ENCODE measurements around the gene CHKA. TPM values are rescaled to one million over a fixed set of nuclear protein-coding genes. Genes with fewer than 3 reads are reported as not detected.

Gene CHKA
- total RNA-seq, 3 donors from 2014 or later, result 44.1 to 74.4 (median 58.5) TPM

GRCh38 chr11:68047437-68048290 is 73.5 kb downstream of the CHKA start:
- Histone ChIP-seq H3K9me3 (no peaks in the 10 kb centered on the region), H3K4me3 (no peak overlapping the region), H3K4me1 (ENCODE audit: low read depth) (no peaks in the 10 kb centered on the region), H3K36me3 (ENCODE audit: low read depth) (peaks cover 5% of the 10 kb centered on the region)
- DNase-seq, result no peak
- ATAC-seq, result no peak
- TF ChIP-seq CTCF (IDR thresholded peaks at IDR 0.05), result no peak
- intact Hi-C loops (cut with DNase I, micrococcal nuclease), result no loop called here

GRCh38 chr11:68044898-68045351 is 76.3 kb downstream of the CHKA start:
- Histone ChIP-seq H3K36me3 (ENCODE audit: low read depth) (peaks cover 5% of the 10 kb centered on the region), H3K9me3 (no peaks in the 10 kb centered on the region), H3K4me3 (no peak overlapping the region), H3K4me1 (ENCODE audit: low read depth) (peaks cover 2% of the 10 kb centered on the region)
- no peak for TF ChIP-seq CTCF (IDR thresholded peaks at IDR 0.05)
- intact Hi-C loops (cut with DNase I, micrococcal nuclease), result no loop called here
- DNase-seq, result no peak
- ATAC-seq, result no peak

GRCh38 chr11:68044145-68044813 is 76.9 kb downstream of the CHKA start:
- no peak for ATAC-seq
- H3K4me1 ChIP-seq (ENCODE audit: low read depth), result peaks cover 4% of the 10 kb centered on the region
- H3K4me3 ChIP-seq, result no peak overlapping the region
- H3K36me3 ChIP-seq (ENCODE audit: low read depth), result peaks cover 5% of the 10 kb centered on the region
- no peaks in the 10 kb centered on the region for H3K9me3 ChIP-seq
- intact Hi-C loops (cut with DNase I, micrococcal nuclease), result no loop called here
- no peak for TF ChIP-seq CTCF (IDR thresholded peaks at IDR 0.05)
- DNase-seq, result peak in 1 of 3 donors; percentile 57

GRCh38 chr11:68043349-68044144 is 77.6 kb downstream of the CHKA start:
- DNase-seq (peak in 2 of 3 donors; percentile 32 to 63), ATAC-seq (no peak)
- TF ChIP-seq CTCF (IDR thresholded peaks at IDR 0.05), result no peak
- intact Hi-C loops (cut with DNase I, micrococcal nuclease), result no loop called here
- Histone ChIP-seq H3K9me3 (no peaks in the 10 kb centered on the region), H3K4me3 (no peak overlapping the region), H3K4me1 (ENCODE audit: low read depth) (peaks cover 5% of the 10 kb centered on the region), H3K36me3 (ENCODE audit: low read depth) (peaks cover 5% of the 10 kb centered on the region)

- intact Hi-C loops (cut with DNase I, micrococcal nuclease), result no loop called here
- Histone ChIP-seq H3K4me1 (ENCODE audit: low read depth) (peaks cover 11% of the 10 kb centered on the region), H3K36me3 (ENCODE audit: low read depth) (peaks cover 5% of the 10 kb centered on the region), H3K4me3 (no peak overlapping the region), H3K9me3 (no peaks in the 10 kb centered on the region)
- TF ChIP-seq CTCF (IDR thresholded peaks at IDR 0.05), result no peak
- DNase-seq, result no peak
- ATAC-seq, result no peak
Observed at GRCh38 chr11:68043029-68043348, 78.2 kb downstream of the CHKA start.

All from mucosa of descending colon (tissue), 3 donors.